GM12801 (cell line): ENCODE data around the gene RAD51B.

Experiments used
- TF ChIP-seq, protein P1 (sequence below): IDR thresholded peaks from one replicate; pipeline ENCODE4 v1.5.1; 2011; ENCODE audit warnings: control low read depth; ENCODE audit not compliant: insufficient read length; ENCODE audit errors: extremely low read depth

The RAD51B gene

DNA sequence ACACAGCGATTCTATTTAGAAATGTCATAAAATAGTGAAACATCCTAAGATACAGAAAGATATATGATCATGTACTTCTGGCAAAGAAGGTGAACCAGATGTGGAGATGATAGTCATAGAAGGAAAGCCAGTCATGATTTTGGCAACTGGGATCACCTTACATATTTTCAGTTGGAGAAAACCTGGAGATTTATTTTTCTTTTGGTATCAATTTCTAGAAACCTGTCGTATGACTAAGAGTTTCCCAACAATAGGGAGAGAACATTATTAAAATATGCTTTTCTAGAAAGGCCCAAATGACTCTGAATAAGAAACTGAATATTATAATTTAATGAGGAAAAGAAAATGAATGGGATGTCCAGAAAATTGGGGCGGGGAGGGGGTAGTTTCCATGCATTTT is 576.9 kb downstream of the RAD51B start:
- TF ChIP-seq, protein P1, sequence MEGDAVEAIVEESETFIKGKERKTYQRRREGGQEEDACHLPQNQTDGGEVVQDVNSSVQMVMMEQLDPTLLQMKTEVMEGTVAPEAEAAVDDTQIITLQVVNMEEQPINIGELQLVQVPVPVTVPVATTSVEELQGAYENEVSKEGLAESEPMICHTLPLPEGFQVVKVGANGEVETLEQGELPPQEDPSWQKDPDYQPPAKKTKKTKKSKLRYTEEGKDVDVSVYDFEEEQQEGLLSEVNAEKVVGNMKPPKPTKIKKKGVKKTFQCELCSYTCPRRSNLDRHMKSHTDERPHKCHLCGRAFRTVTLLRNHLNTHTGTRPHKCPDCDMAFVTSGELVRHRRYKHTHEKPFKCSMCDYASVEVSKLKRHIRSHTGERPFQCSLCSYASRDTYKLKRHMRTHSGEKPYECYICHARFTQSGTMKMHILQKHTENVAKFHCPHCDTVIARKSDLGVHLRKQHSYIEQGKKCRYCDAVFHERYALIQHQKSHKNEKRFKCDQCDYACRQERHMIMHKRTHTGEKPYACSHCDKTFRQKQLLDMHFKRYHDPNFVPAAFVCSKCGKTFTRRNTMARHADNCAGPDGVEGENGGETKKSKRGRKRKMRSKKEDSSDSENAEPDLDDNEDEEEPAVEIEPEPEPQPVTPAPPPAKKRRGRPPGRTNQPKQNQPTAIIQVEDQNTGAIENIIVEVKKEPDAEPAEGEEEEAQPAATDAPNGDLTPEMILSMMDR: no peak

DNA sequence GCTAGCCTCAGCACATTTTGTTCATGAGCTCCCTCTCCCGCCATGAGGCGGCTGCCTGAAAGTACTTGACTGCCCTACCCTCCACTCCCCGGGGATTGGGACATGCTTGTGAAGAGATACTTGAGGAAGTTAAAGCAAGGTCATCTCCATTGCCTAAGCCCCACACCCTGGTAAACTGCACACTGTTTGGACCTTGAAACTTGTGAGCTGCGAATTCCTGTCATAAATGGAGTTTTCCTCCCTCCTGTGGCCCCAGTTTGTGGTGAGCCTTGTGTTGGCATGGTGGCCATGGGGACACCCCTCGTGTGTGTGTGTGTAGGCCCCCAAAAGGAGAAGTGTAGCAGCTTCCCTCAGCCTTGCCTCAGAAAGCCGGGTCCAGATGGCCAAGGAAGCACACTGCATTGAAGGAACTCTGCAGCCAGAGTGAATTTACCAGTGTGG is 577.8 kb downstream of the RAD51B start:
- TF ChIP-seq, protein P1: no peak

DNA sequence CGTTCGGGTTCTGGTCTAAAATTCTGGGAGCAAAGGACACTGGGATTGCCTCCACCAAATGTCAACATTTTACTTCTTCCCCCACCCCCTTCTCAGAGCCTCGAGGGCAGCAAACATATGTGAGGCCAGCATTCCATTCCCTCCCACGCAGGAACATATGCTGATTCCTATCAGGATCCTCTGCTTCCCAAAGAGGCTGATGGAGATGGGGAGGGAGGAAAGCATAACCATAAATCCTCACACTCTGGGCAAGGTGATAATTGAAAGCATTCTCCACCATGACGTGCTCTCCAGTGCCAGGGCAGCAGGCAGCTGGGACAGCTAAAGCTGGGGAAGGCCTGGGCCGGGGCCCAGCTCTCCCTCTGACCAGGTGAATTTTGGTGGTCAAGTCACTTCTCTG is 578.2 kb downstream of the RAD51B start:
- TF ChIP-seq, protein P1: no peak

DNA sequence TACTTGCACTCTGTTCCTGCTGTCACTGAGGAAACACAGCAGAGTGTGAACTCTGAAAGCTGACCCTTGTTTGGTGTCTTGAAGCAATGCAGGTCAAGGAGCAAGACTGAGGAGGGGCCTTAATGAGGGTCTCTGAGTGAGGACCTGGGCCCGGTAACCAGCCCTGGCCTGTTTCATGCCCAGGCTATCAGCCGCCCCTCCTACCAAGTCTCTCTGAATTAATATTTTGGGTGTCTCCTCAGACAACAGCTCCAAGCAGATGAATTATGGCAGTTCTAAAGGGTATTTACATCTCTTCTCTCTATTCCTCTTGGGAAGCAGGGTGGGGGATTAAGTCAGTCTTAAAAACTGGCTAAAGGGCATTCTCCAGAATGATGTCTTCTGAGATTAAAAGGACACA is 578.8 kb downstream of the RAD51B start:
- TF ChIP-seq, protein P1: no peak

DNA sequence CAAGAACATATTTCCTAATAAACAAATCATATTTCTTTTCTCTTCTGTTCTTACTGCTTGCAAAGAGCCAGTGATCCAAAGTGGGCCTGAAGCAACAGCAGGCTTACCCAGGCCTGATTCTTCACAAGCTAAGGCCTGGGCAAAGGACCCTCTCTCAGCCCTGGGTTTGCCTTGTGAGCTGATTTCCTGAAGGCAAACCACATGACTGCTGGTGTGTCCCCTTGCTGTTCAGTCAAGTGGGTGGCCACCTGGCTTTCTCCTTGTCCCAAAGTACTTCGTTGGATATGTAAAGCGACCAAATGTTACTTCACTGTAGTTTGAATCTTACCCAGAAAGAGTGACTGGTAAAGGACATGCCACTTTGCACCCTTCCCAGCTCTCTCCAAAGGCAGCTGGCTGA is 580.4 kb downstream of the RAD51B start:
- TF ChIP-seq, protein P1: no peak

DNA sequence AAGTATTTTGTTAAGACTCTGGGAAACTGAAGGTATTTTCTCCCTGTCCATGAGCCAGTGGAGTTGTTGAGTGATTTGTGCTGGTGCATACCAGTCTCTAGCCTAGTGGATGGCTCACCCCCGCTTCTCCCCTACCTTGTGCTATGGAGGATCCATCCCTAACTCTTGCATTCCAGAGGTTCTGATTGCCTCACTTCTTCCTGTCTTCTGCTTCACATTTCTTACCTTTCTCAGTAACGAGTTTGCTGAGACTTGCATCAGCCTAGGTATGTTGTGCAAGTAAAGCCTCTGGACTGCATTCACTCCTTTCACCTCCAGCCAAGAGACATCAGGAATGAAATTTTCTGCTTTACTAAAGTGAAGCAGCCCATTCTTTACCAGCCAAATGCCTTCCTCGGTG is 581.7 kb downstream of the RAD51B start:
- TF ChIP-seq, protein P1: no peak

DNA sequence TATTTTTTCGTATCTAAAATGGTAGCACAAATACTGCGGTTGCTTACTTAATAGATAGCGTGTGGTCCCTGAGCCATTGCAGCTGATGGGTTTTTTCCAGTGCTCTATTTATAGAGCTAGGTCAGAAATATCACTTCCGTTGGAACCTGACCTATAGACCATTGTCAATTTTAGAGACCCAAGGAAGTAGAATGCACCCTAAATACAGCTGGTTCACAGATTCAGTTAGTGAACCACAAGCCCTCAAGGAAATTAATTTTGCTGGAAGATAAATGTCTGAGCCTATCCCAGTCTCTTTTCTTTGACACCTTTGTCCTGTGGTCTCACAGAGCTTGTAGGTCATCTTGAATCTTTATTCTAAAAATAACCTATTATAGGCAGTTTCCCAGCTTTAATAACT is 582.3 kb downstream of the RAD51B start:
- TF ChIP-seq, protein P1: no peak
